Testis (tissue), 2 donors: ENCODE data around the gene AMOTL1.

Source experiments
- CTCF ChIP-seq, 3 experiments: fragments of 450-650 bp in 2 of 3; fragments of 200-600 bp in 1 of 3; sonication (generic) in 1 of 3; IDR thresholded peaks; one replicate each; pipeline ENCODE4 v1.5.1; 2016 to 2019; ENCODE audit warnings: antibody characterized with exemption in 3 of 3, mild to moderate bottlenecking in 2 of 3, moderate library complexity in 1 of 3
- POLR2A ChIP-seq: fragments of 450-650 bp; IDR thresholded peaks from one replicate; pipeline ENCODE4 v1.6.1; 2017; ENCODE audit warnings: antibody characterized with exemption, mild to moderate bottlenecking, moderate library complexity

- TF ChIP-seq POLR2A (no peak), CTCF (IDR thresholded peaks at IDR 0.05) (no peak)
Measured at GRCh38 chr11:94790661-94791180, 22.6 kb downstream of the AMOTL1 start.
